Ishikawa (cell line): Measurements from ENCODE around the gene WWOX.

ENCODE experiments used
- CEBPB ChIP-seq: IDR thresholded peaks from 2 replicates; pipeline ENCODE4 v1.6.1; 2012
- CREB1 ChIP-seq: IDR thresholded peaks from 2 replicates; pipeline ENCODE4 v1.6.1; 2012; ENCODE audit warnings: low read depth
- EGR1 ChIP-seq: IDR thresholded peaks from 2 replicates; pipeline ENCODE4 v1.6.1; 2012
- EP300 ChIP-seq: IDR thresholded peaks from 2 replicates; pipeline ENCODE4 v1.6.1; 2012; ENCODE audit warnings: borderline replicate concordance
- NFIC ChIP-seq: IDR thresholded peaks from 2 replicates; pipeline ENCODE4 v1.6.1; 2012
- RAD21 ChIP-seq: IDR thresholded peaks from 2 replicates; pipeline ENCODE4 v1.6.1; 2012; ENCODE audit warnings: low read depth
- TAF1 ChIP-seq: IDR thresholded peaks from 2 replicates; pipeline ENCODE4 v1.6.1; 2012; ENCODE audit warnings: low read depth, mild to moderate bottlenecking
- TCF12 ChIP-seq: IDR thresholded peaks from 2 replicates; pipeline ENCODE4 v1.6.1; 2012; ENCODE audit warnings: low read depth
- TEAD4 ChIP-seq: IDR thresholded peaks from 2 replicates; pipeline ENCODE4 v1.6.1; 2012
- YY1 ChIP-seq: IDR thresholded peaks from 2 replicates; pipeline ENCODE4 v1.6.1; 2012; ENCODE audit warnings: low read depth
- ZBTB7A ChIP-seq: IDR thresholded peaks from 2 replicates; pipeline ENCODE4 v1.6.1; 2012; ENCODE audit warnings: low read depth
- TF ChIP-seq, protein P1 (sequence below): IDR thresholded peaks from 2 replicates; pipeline ENCODE4 v1.6.1; 2012
- TF ChIP-seq, protein P2 (sequence below): IDR thresholded peaks from 2 replicates; pipeline ENCODE4 v1.6.1; 2012; ENCODE audit warnings: low read depth, mild to moderate bottlenecking
- TF ChIP-seq, protein P3 (sequence below): IDR thresholded peaks from 2 replicates; pipeline ENCODE4 v1.6.1; 2012

Gene WWOX

GRCh38 chr16:78277321-78278055 is 178.0 kb downstream of the WWOX start:
- no peak for TF ChIP-seq EGR1
- TF ChIP-seq, protein P1, sequence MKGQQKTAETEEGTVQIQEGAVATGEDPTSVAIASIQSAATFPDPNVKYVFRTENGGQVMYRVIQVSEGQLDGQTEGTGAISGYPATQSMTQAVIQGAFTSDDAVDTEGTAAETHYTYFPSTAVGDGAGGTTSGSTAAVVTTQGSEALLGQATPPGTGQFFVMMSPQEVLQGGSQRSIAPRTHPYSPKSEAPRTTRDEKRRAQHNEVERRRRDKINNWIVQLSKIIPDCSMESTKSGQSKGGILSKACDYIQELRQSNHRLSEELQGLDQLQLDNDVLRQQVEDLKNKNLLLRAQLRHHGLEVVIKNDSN, result no peak
- no peak for TF ChIP-seq CREB1
- TF ChIP-seq TCF12, result no peak

DNA sequence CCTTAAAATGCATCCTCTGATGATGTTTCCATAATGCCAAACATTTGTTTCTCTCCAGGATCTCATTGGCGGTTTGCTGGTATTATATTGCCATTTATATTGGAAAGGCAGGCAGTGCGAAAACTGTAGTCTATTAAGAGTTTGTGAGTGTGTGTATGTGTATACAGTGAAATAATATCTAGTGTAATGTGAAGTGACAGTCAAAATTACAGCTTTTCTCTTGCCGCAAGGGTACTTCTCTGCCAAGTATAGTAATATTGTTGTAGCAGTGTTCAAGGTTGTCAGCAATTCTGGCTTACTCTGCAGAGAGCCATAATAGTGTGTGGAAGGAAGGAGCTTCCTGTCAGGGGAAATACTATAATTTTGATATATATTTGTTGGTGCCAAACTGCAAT is 178.6 kb downstream of the WWOX start:
- TF ChIP-seq YY1 (no peak), EGR1 (no peak), RAD21 (no peak), TAF1 (no peak), CREB1 (no peak), NFIC (no peak)
- TF ChIP-seq, protein P2, sequence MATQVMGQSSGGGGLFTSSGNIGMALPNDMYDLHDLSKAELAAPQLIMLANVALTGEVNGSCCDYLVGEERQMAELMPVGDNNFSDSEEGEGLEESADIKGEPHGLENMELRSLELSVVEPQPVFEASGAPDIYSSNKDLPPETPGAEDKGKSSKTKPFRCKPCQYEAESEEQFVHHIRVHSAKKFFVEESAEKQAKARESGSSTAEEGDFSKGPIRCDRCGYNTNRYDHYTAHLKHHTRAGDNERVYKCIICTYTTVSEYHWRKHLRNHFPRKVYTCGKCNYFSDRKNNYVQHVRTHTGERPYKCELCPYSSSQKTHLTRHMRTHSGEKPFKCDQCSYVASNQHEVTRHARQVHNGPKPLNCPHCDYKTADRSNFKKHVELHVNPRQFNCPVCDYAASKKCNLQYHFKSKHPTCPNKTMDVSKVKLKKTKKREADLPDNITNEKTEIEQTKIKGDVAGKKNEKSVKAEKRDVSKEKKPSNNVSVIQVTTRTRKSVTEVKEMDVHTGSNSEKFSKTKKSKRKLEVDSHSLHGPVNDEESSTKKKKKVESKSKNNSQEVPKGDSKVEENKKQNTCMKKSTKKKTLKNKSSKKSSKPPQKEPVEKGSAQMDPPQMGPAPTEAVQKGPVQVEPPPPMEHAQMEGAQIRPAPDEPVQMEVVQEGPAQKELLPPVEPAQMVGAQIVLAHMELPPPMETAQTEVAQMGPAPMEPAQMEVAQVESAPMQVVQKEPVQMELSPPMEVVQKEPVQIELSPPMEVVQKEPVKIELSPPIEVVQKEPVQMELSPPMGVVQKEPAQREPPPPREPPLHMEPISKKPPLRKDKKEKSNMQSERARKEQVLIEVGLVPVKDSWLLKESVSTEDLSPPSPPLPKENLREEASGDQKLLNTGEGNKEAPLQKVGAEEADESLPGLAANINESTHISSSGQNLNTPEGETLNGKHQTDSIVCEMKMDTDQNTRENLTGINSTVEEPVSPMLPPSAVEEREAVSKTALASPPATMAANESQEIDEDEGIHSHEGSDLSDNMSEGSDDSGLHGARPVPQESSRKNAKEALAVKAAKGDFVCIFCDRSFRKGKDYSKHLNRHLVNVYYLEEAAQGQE, result no peak
- TF ChIP-seq, protein P1, result no peak

GRCh38 chr16:78281115-78281514 is 181.7 kb downstream of the WWOX start:
- TF ChIP-seq CEBPB (no peak), CREB1 (no peak), TCF12 (no peak), EGR1 (no peak), NFIC (no peak), TEAD4 (no peak)
- TF ChIP-seq, protein P3, sequence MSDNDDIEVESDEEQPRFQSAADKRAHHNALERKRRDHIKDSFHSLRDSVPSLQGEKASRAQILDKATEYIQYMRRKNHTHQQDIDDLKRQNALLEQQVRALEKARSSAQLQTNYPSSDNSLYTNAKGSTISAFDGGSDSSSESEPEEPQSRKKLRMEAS, result no peak

DNA sequence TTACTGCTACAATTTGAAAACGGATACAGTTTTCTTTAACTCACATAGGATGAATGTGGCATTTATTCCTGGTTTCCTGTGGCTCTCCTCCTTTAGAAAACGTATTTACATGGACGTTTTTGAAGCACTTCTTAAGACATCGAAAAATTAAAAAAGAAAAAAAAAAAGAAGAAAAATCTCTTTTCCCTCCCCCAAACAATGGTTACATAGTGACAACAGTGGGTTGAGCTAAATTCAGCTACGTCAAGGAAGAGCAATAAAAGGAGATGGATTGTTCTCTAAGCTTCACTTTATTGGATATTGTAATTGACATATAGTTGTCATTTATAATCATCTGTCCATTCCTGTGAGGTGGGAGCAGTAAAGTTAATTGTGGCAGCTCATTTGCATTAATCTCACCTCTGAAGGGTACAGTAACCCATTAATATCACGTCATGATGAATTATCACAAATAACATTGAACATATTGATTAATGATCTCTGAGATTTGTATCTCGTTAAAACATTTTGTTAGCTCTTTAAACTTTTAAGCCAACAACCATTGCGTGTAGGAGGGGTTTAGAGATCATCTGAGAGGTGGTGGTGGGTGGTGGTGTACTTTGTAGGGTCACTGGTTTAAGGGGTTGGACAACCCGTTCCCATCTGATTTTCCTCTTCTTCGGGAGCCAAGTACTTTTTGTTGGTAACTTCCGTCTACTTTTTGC is 184.2 kb downstream of the WWOX start:
- TF ChIP-seq ZBTB7A (no peak), TEAD4 (no peak)
- TF ChIP-seq, protein P2, result no peak
- TF ChIP-seq, protein P3, result no peak

DNA sequence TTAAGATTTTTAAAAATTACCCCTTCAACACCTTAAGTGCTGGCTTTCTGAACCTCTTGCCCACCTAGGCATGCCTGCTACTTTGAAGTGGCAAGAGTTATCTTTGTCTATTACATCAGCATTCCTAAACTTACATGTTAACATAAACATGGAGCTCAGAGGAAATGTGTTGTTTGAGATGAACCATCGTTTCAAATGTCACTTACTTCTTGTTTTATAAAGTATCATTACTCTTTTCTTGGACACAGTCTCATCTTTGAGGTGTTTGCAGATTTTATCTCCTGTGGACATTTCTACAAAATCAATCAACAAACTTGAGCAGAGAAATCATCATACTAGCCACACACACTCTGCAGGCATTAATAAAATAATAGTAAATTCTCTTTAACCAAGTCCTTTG is 184.9 kb downstream of the WWOX start:
- TF ChIP-seq EP300 (no peak), CREB1 (no peak), NFIC (no peak), TEAD4 (no peak), YY1 (no peak)
- TF ChIP-seq, protein P1, result no peak
- TF ChIP-seq, protein P2, result no peak
